HepG2 (cell line): ENCODE data around the gene UBAP1L. TPM values are rescaled to one million over a fixed set of nuclear protein-coding genes. Genes with fewer than 3 reads are reported as not detected.

Experiments used
- ATAC-seq: fragments of 200-7000 bp; cut with Tn5 transposase; 3 replicates; pipeline ENCODE4 v1.9.1; 2020; ENCODE audit warnings: mild to moderate bottlenecking, moderate library complexity
- BruUV-seq: library from RNA; stranded (reverse); fragments of 400-500 nt; replicated peaks from 2 replicates; lab custom pipeline; 2021; lab: Mats Ljungman, UMichigan
- CTCF ChIA-PET: fragments of 300-600 bp; formaldehyde crosslinking; extraction: SDS; loops from one replicate; lab custom pipeline; 2021; ENCODE audit warnings: low total read pairs, inconsistent platforms, low intra/inter-chr PET ratio; lab: Yijun Ruan, JAX
- POLR2A ChIA-PET: fragments of 350-600 bp; sonication (Branson Sonifier 250); formaldehyde crosslinking; loops from one replicate; lab custom pipeline; 2020; ENCODE audit warnings: antibody characterized with exemption, inconsistent platforms; lab: Yijun Ruan, JAX
- DNase-seq: peaks from one replicate; pipeline ENCODE4 v3.0.0-alpha.2; 2015; ENCODE audit warnings: low spot score
- FAIRE-seq: peaks from 3 replicates; lab custom pipeline; 2011; peaks lifted over from hg19 to GRCh38; lab: Jason Lieb, UNC
- H2AFZ ChIP-seq: one replicate; pipeline ENCODE4 v1.6.1; 2011; ENCODE audit warnings: low read length, inconsistent platforms
- H3K27ac ChIP-seq: fragments of 300-600 bp; 3 replicates; pipeline ENCODE4 v1.8.0; 2011; ENCODE audit warnings: mixed run types, mild to moderate bottlenecking, mixed read lengths, low read length, inconsistent platforms; ENCODE audit not compliant: insufficient read depth; ENCODE audit errors: extremely low read length
- H3K27me3 ChIP-seq, 2 experiments: fragments of 200-600 bp in 1 of 2; 2 replicates in 1 of 2; 3 replicates in 1 of 2; pipeline versions ENCODE4 v1.6.0 to v1.8.0; 2011; ENCODE audit warnings: low read length in 2 of 2, mild to moderate bottlenecking in 2 of 2, moderate library complexity in 2 of 2, inconsistent platforms in 1 of 2; ENCODE audit not compliant: insufficient read depth in 2 of 2, control insufficient read depth in 1 of 2
- H3K36me3 ChIP-seq, 2 experiments: fragments of 200-600 bp in 1 of 2; replicated peaks in 1 of 2; 2 replicates in 1 of 2; 3 replicates in 1 of 2; pipeline versions ENCODE4 v1.5.1 to v1.8.0; 2011; ENCODE audit warnings: low read length in 2 of 2, inconsistent platforms in 1 of 2; ENCODE audit not compliant: insufficient read depth in 2 of 2, control insufficient read depth in 1 of 2
- H3K4me1 ChIP-seq: 2 replicates; pipeline ENCODE4 v1.5.1; 2012; ENCODE audit warnings: low read length, inconsistent platforms; ENCODE audit not compliant: insufficient read depth
- H3K4me2 ChIP-seq: 2 replicates; pipeline ENCODE4 v1.6.0; 2011; ENCODE audit warnings: low read depth, low read length, inconsistent platforms
- H3K4me3 ChIP-seq, 3 experiments: fragments of 200-600 bp in 1 of 3; sonication (generic), shearing (Covaris generic) in 1 of 3; replicated peaks in 1 of 3; 2 replicates each; pipeline ENCODE4 v1.5.1; 2011 to 2016; ENCODE audit warnings: low read length in 3 of 3, inconsistent platforms in 2 of 3, low read depth in 2 of 3, mild to moderate bottlenecking in 2 of 3, control low read depth in 1 of 3, mixed read lengths in 1 of 3; ENCODE audit not compliant: insufficient read depth in 1 of 3
- H3K79me2 ChIP-seq: one replicate; pipeline ENCODE4 v1.6.1; 2011; ENCODE audit warnings: low read length, inconsistent platforms; ENCODE audit not compliant: insufficient read depth
- H3K9ac ChIP-seq: 2 replicates; pipeline ENCODE4 v1.6.0; 2011; ENCODE audit warnings: mild to moderate bottlenecking, low read depth, low read length, inconsistent platforms; ENCODE audit not compliant: insufficient read depth
- H3K9me3 ChIP-seq: 2 replicates; pipeline ENCODE4 v1.5.1; 2012; ENCODE audit warnings: mild to moderate bottlenecking, low read length
- H4K20me1 ChIP-seq: 2 replicates; pipeline ENCODE4 v1.6.0; 2011; ENCODE audit warnings: inconsistent platforms, mild to moderate bottlenecking, low read length, moderate library complexity; ENCODE audit not compliant: insufficient read depth
- GPBP1L1 ChIP-seq: sonication (generic); formaldehyde crosslinking; IDR thresholded peaks from 2 replicates; pipeline ENCODE4 v1.5.0; 2020; ENCODE audit warnings: mild to moderate bottlenecking, missing genetic modification reagents
- GRHL1 ChIP-seq: sonication (generic); formaldehyde crosslinking; conservative IDR thresholded peaks from 2 replicates; pipeline ENCODE4 v1.8.0; 2022; ENCODE audit warnings: missing genetic modification reagents
- KLF9 ChIP-seq: IDR thresholded peaks from 2 replicates; pipeline ENCODE4 v1.6.1; 2016; ENCODE audit warnings: low read depth
- MATR3 ChIP-seq: sonication (generic); formaldehyde crosslinking; IDR thresholded peaks from 2 replicates; pipeline ENCODE4 v1.4.0; 2020; ENCODE audit warnings: missing genetic modification reagents
- WGBS: methylation state at CpG from one replicate; pipeline ENCODE4 v1.1.6; 2017; ENCODE audit warnings: low lambda C conversion rate; 5-methylcytosine and 5-hydroxymethylcytosine counted together
- in situ Hi-C: cut with HindIII; loops from 2 replicates; pipeline ENCODE4 v1.10.0; 2017; ENCODE audit warnings: low pct_unique_long_range_greater_than_20kb; ENCODE audit not compliant: extremely low pct_ligation_motif_present
- intact Hi-C: fragments of 100-400 bp; cut with micrococcal nuclease; formaldehyde crosslinking; loops from one replicate; pipeline ENCODE4 v1.10.0; 2022; ENCODE audit not compliant: unreplicated experiment
- polyA plus RNA-seq, 8 experiments: library from polyadenylated mRNA; depleted of rRNA in 3 of 8; stranded (reverse) in 7 of 8; unstranded in 1 of 8; fragments of >200 nt; fragmentation: Illumina TruSeq in 4 of 8; extraction: Trizol in 4 of 8; gene quantifications; 2 replicates each; pipeline versions ENCODE4 v1.2.1 to v1.2.3, GENCODE V29; 2011 to 2016; ENCODE audit warnings: low read depth in 4 of 8, missing spikeins in 1 of 8, mixed read lengths in 1 of 8; ENCODE audit not compliant: insufficient read depth in 1 of 8
- total RNA-seq, 5 experiments: library from RNA; depleted of rRNA; stranded (reverse); fragments of >200 nt; fragmentation: Illumina TruSeq; extraction: Trizol; gene quantifications; 2 replicates each; pipeline ENCODE4 v1.2.3, GENCODE V29; 2016; ENCODE audit warnings: low read depth in 1 of 5

Gene UBAP1L
- total and polyA plus RNA-seq, 2 of the 13 experiments (the other 11 are each of a cell fraction or from before 2014, with no cell fraction given) = 0.86 to 1.4 TPM

GRCh38 chr15:65048241-65048640 lies 66.8 kb downstream of the UBAP1L start:
- Histone ChIP-seq H2AFZ (no peak overlapping the region), H3K4me1 (peaks cover 68% of the 10 kb centered on the region), H3K79me2 (no peaks in the 10 kb centered on the region), H3K36me3 (no peaks in the 10 kb centered on the region), H3K9me3 (no peaks in the 10 kb centered on the region), H3K27ac (no peak overlapping the region), H3K4me2 (peak overlapping the region; percentile 44), H4K20me1 (no peaks in the 10 kb centered on the region), H3K27me3 (no peaks in the 10 kb centered on the region), H3K4me3 (no peak overlapping the region), H3K9ac (no peak overlapping the region)
- WGBS = 61% methylated on average over 2 of the region's 2 CpGs
- FAIRE-seq (no peak), ATAC-seq (no peak), DNase-seq (no peak)
- in situ Hi-C loops (no loop called here), intact Hi-C loops (no loop called here)
- no TSS peak for BruUV-seq
- ChIA-PET POLR2A (interaction anchor here (0.7 kb wide), 1 partner anchor 36 kb away, joined by 3 read pairs; no protein-coding TSS in a partner anchor), CTCF (no interaction called here)
- TF ChIP-seq MATR3 (CRISPR knock-in tag) = no peak
- no peak for TF ChIP-seq KLF9 (CRISPR knock-in tag)
- no peak for TF ChIP-seq GPBP1L1
- no peak for TF ChIP-seq GRHL1 (CRISPR knock-in tag)
